ENCODE measurements around the gene TNNT2. TPM values are rescaled to one million over a fixed set of nuclear protein-coding genes. Genes with fewer than 3 reads are reported as not detected.

TNNT2 gene
- total RNA-seq, 2 donors from 2014 or later: not detected

GRCh38 chr1:201408834-201409200, 31.3 kb upstream of the TNNT2 start:
- Mint-ChIP-seq H3K4me1 (no peaks in the 10 kb centered on the region), H3K36me3 (ENCODE audit: low read depth) (no peaks in the 10 kb centered on the region), H3K9me3 (no peaks in the 10 kb centered on the region), H3K27me3 (peaks cover 3% of the 10 kb centered on the region), H3K27ac (no peak overlapping the region), H3K4me3 (no peak overlapping the region)
- ATAC-seq (replicated peaks): no peak

GRCh38 chr1:201408176-201408833, 30.8 kb upstream of the TNNT2 start:
- Mint-ChIP-seq H3K36me3 (ENCODE audit: low read depth) (no peaks in the 10 kb centered on the region), H3K27ac (no peak overlapping the region), H3K4me1 (no peaks in the 10 kb centered on the region), H3K4me3 (no peak overlapping the region), H3K9me3 (no peaks in the 10 kb centered on the region), H3K27me3 (peaks cover 3% of the 10 kb centered on the region)
- peak; percentile 72 for ATAC-seq (replicated peaks)

- Mint-ChIP-seq H3K36me3 (ENCODE audit: low read depth) (no peaks in the 10 kb centered on the region), H3K4me1 (no peaks in the 10 kb centered on the region), H3K27ac (no peak overlapping the region), H3K27me3 (peaks cover 3% of the 10 kb centered on the region), H3K4me3 (no peak overlapping the region), H3K9me3 (no peaks in the 10 kb centered on the region)
- ATAC-seq (replicated peaks): no peak
Observed at GRCh38 chr1:201406831-201407406, 29.4 kb upstream of the TNNT2 start.

- Mint-ChIP-seq H3K27me3 (peaks cover 10% of the 10 kb centered on the region), H3K27ac (no peak overlapping the region), H3K36me3 (ENCODE audit: low read depth) (no peaks in the 10 kb centered on the region), H3K4me3 (no peak overlapping the region), H3K4me1 (no peaks in the 10 kb centered on the region), H3K9me3 (no peaks in the 10 kb centered on the region)
- ATAC-seq (replicated peaks): no peak
Observed at GRCh38 chr1:201405484-201405831, 28.0 kb upstream of the TNNT2 start.

- no peak overlapping the region for H3K27ac Mint-ChIP-seq
- ATAC-seq (replicated peaks): no peak
- no peaks in the 10 kb centered on the region for H3K36me3 Mint-ChIP-seq (ENCODE audit: low read depth)
- H3K4me3 Mint-ChIP-seq: no peak overlapping the region
- H3K9me3 Mint-ChIP-seq: no peaks in the 10 kb centered on the region
- no peaks in the 10 kb centered on the region for H3K4me1 Mint-ChIP-seq
- H3K27me3 Mint-ChIP-seq: peaks cover 15% of the 10 kb centered on the region
Observed at GRCh38 chr1:201404722-201405483, 27.4 kb upstream of the TNNT2 start.

- no peak overlapping the region for H3K4me3 Mint-ChIP-seq
- no peak for ATAC-seq (replicated peaks)
- H3K27ac Mint-ChIP-seq: no peak overlapping the region
- H3K36me3 Mint-ChIP-seq (ENCODE audit: low read depth): no peaks in the 10 kb centered on the region
- no peaks in the 10 kb centered on the region for H3K9me3 Mint-ChIP-seq
- H3K27me3 Mint-ChIP-seq: peaks cover 17% of the 10 kb centered on the region
- H3K4me1 Mint-ChIP-seq: no peaks in the 10 kb centered on the region
Observed at GRCh38 chr1:201404055-201404454, 26.6 kb upstream of the TNNT2 start.

- H3K9me3 Mint-ChIP-seq: no peaks in the 10 kb centered on the region
Observed at GRCh38 chr1:201403359-201403758, 25.9 kb upstream of the TNNT2 start.

GRCh38 chr1:201401700-201402099, 24.2 kb upstream of the TNNT2 start:
- H3K27me3 Mint-ChIP-seq: peaks cover 27% of the 10 kb centered on the region
- no peaks in the 10 kb centered on the region for H3K36me3 Mint-ChIP-seq (ENCODE audit: low read depth)
- no peak for ATAC-seq (replicated peaks)
- H3K9me3 Mint-ChIP-seq: no peaks in the 10 kb centered on the region
- no peaks in the 10 kb centered on the region for H3K4me1 Mint-ChIP-seq
- H3K4me3 Mint-ChIP-seq: no peak overlapping the region
- H3K27ac Mint-ChIP-seq: no peak overlapping the region

More at GRCh38 chr1:201403359-201403758, 25.9 kb upstream of the TNNT2 start:
- ATAC-seq (replicated peaks): no peak
- Mint-ChIP-seq H3K27me3 (peaks cover 19% of the 10 kb centered on the region), H3K27ac (no peak overlapping the region), H3K4me3 (no peak overlapping the region), H3K36me3 (ENCODE audit: low read depth) (no peaks in the 10 kb centered on the region), H3K4me1 (no peaks in the 10 kb centered on the region)

- H3K27me3 Mint-ChIP-seq: peaks cover 34% of the 10 kb centered on the region
- H3K36me3 Mint-ChIP-seq (ENCODE audit: low read depth): no peaks in the 10 kb centered on the region
- no peak for ATAC-seq (replicated peaks)
- H3K27ac Mint-ChIP-seq: no peak overlapping the region
- H3K9me3 Mint-ChIP-seq: no peaks in the 10 kb centered on the region
- H3K4me3 Mint-ChIP-seq: no peak overlapping the region
- H3K4me1 Mint-ChIP-seq: no peaks in the 10 kb centered on the region
Observed at GRCh38 chr1:201400852-201401230, 23.4 kb upstream of the TNNT2 start.

- H3K36me3 Mint-ChIP-seq (ENCODE audit: low read depth): no peaks in the 10 kb centered on the region
Observed at GRCh38 chr1:201400212-201400851, 22.9 kb upstream of the TNNT2 start.

GRCh38 chr1:201399352-201400126, 22.1 kb upstream of the TNNT2 start:
- no peak for ATAC-seq (replicated peaks)
- H3K27me3 Mint-ChIP-seq: peaks cover 39% of the 10 kb centered on the region
- H3K4me1 Mint-ChIP-seq: no peaks in the 10 kb centered on the region
- H3K9me3 Mint-ChIP-seq: no peaks in the 10 kb centered on the region
- no peak overlapping the region for H3K4me3 Mint-ChIP-seq
- H3K27ac Mint-ChIP-seq: no peak overlapping the region
- H3K36me3 Mint-ChIP-seq (ENCODE audit: low read depth): no peaks in the 10 kb centered on the region

More at GRCh38 chr1:201400212-201400851, 22.9 kb upstream of the TNNT2 start:
- Mint-ChIP-seq H3K9me3 (no peaks in the 10 kb centered on the region), H3K4me3 (no peak overlapping the region), H3K4me1 (no peaks in the 10 kb centered on the region), H3K27me3 (peaks cover 39% of the 10 kb centered on the region), H3K27ac (no peak overlapping the region)
- no peak for ATAC-seq (replicated peaks)

GRCh38 chr1:201399018-201399351, 21.5 kb upstream of the TNNT2 start, which contains the start of gene LAD1:
Gene LAD1 (minus strand): TSS chr1:201399324. CDS start chr1:201399306, 18 bp downstream.
- H3K27me3 Mint-ChIP-seq: peaks cover 39% of the 10 kb centered on the region
- no peaks in the 10 kb centered on the region for H3K9me3 Mint-ChIP-seq
- no peaks in the 10 kb centered on the region for H3K36me3 Mint-ChIP-seq (ENCODE audit: low read depth)
- no peaks in the 10 kb centered on the region for H3K4me1 Mint-ChIP-seq
- ATAC-seq (replicated peaks): no peak
- no peak within 1 kb of the TSS for H3K27ac Mint-ChIP-seq
- H3K4me3 Mint-ChIP-seq: no peak within 1 kb of the TSS

- no peak for ATAC-seq (replicated peaks)
- no peaks in the 10 kb centered on the region for H3K9me3 Mint-ChIP-seq
- H3K27me3 Mint-ChIP-seq: peaks cover 45% of the 10 kb centered on the region
Observed at GRCh38 chr1:201397675-201398074, 20.2 kb upstream of the TNNT2 start.

GRCh38 chr1:201396861-201397464, 19.5 kb upstream of the TNNT2 start:
- peaks cover 52% of the 10 kb centered on the region for H3K27me3 Mint-ChIP-seq
- no peaks in the 10 kb centered on the region for H3K9me3 Mint-ChIP-seq
- no peaks in the 10 kb centered on the region for H3K4me1 Mint-ChIP-seq
- H3K4me3 Mint-ChIP-seq: no peak overlapping the region
- no peaks in the 10 kb centered on the region for H3K36me3 Mint-ChIP-seq (ENCODE audit: low read depth)
- H3K27ac Mint-ChIP-seq: no peak overlapping the region
- ATAC-seq (replicated peaks): no peak

More at GRCh38 chr1:201397675-201398074, 20.2 kb upstream of the TNNT2 start:
- no peak overlapping the region for H3K4me3 Mint-ChIP-seq
- H3K36me3 Mint-ChIP-seq (ENCODE audit: low read depth): no peaks in the 10 kb centered on the region
- no peaks in the 10 kb centered on the region for H3K4me1 Mint-ChIP-seq
- no peak overlapping the region for H3K27ac Mint-ChIP-seq
